HG03025 (cell line): ENCODE measurements around the gene TBC1D30.
A peak's percentile ranks its signal among the peaks of the same experiment; 100 is the strongest.
"Not testable (repeated sequence)": the region's sequence is repeated elsewhere in the genome, so short reads cannot be mapped to it uniquely, and the experiment has no call there.

ENCODE experiments used
- ATAC-seq: cut with Tn5 transposase; IDR thresholded peaks from one replicate; pipeline ENCODE4 v1.9.1; 2021; ENCODE audit warnings: mild to moderate bottlenecking, moderate library complexity; ENCODE audit not compliant: unreplicated experiment, low FRiP score

Gene TBC1D30

GRCh38 chr12:64824500-64825142, at the start of gene TBC1D30:
Gene TBC1D30 (plus strand): TSS chr12:64824647. CDS start chr12:64824880, 233 bp downstream.
- ATAC-seq, result no peak

- ATAC-seq, result not testable (repeated sequence)
These were observed 49.2 kb upstream of the TBC1D30 start for GRCh38 chr12:64775147-64775736.

GRCh38 chr12:64779354-64779974, 45.0 kb upstream of the TBC1D30 start:
- ATAC-seq, result no peak

GRCh38 chr12:64780132-64780530, 44.3 kb upstream of the TBC1D30 start:
- no peak for ATAC-seq

GRCh38 chr12:64780531-64781279, 43.7 kb upstream of the TBC1D30 start:
- ATAC-seq, result no peak

- ATAC-seq, result no peak
These were observed 42.9 kb upstream of the TBC1D30 start for GRCh38 chr12:64781280-64782190.

GRCh38 chr12:64782191-64782876, 42.1 kb upstream of the TBC1D30 start:
- no peak for ATAC-seq

GRCh38 chr12:64785838-64786237, 38.6 kb upstream of the TBC1D30 start:
- no peak for ATAC-seq

- ATAC-seq, result no peak
These were observed 34.3 kb upstream of the TBC1D30 start for GRCh38 chr12:64790166-64790565.

- no peak for ATAC-seq
These were observed 33.4 kb upstream of the TBC1D30 start for GRCh38 chr12:64791036-64791435.

- no peak for ATAC-seq
These were observed 32.3 kb upstream of the TBC1D30 start for GRCh38 chr12:64792128-64792527.

- no peak for ATAC-seq
These were observed 30.8 kb upstream of the TBC1D30 start for GRCh38 chr12:64793610-64794009.

- no peak for ATAC-seq
These were observed 30.1 kb upstream of the TBC1D30 start for GRCh38 chr12:64794305-64794704.

GRCh38 chr12:64796205-64796845, 28.1 kb upstream of the TBC1D30 start:
- peak; percentile 55 for ATAC-seq

GRCh38 chr12:64797156-64797555, 27.3 kb upstream of the TBC1D30 start:
- no peak for ATAC-seq

- no peak for ATAC-seq
These were observed 26.3 kb upstream of the TBC1D30 start for GRCh38 chr12:64798165-64798564.

GRCh38 chr12:64800640-64801039, 23.8 kb upstream of the TBC1D30 start:
- ATAC-seq, result no peak

GRCh38 chr12:64801381-64801780, 23.1 kb upstream of the TBC1D30 start:
- ATAC-seq, result no peak

GRCh38 chr12:64802180-64802775, 22.2 kb upstream of the TBC1D30 start:
- ATAC-seq, result not testable (repeated sequence)
